Stimulated activated CD8-positive, alpha-beta memory T cell treated with anti-CD3 and anti-CD28 coated beads, Interleukin-7, amount 100 ng/mL, for 4 hours (primary cell): Measurements from ENCODE around the gene NRCAM.
"Not testable (repeated sequence)": the region's sequence is repeated elsewhere in the genome, so short reads cannot be mapped to it uniquely, and the experiment has no call there.

Experiments used
- DNase-seq, 2 donors: peaks; one replicate each; pipeline ENCODE4 v3.0.0-alpha.2; 2020; ENCODE audit warnings: low read depth in 2 of 2

The NRCAM gene

GRCh38 chr7:108455998-108456677 is at the start of gene NRCAM:
Gene NRCAM (minus strand): TSS chr7:108456436. CDS start chr7:108240064, 216,372 bp downstream.
- peak in 1 of 2 donors; percentile 33 for DNase-seq

- not testable (repeated sequence) for DNase-seq
These were observed 48.3 kb upstream of the NRCAM start for GRCh38 chr7:108504576-108504975.

- DNase-seq: no peak
These were observed 47.1 kb upstream of the NRCAM start for GRCh38 chr7:108503112-108504026.

- no peak for DNase-seq
These were observed 43.3 kb upstream of the NRCAM start for GRCh38 chr7:108499566-108499965.

DNA sequence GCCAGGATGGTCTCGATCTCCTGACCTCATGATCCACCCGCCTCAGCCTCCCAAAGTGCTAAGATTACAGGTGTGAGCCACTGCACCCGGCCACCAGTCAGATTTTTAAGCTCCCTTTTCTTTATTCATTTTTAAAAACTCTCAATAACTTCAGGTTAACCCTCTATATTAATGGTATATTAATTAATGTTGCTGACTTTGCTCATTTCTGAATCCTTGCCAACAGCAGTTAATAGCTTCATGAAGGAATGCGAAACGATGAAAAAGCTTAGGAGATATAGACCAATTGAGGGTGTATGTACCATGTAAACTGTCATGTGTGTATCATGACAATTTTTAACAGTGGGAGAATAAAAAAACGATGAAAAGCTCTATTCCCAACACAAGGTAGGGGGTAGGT is 42.2 kb upstream of the NRCAM start:
- no peak for DNase-seq

DNA sequence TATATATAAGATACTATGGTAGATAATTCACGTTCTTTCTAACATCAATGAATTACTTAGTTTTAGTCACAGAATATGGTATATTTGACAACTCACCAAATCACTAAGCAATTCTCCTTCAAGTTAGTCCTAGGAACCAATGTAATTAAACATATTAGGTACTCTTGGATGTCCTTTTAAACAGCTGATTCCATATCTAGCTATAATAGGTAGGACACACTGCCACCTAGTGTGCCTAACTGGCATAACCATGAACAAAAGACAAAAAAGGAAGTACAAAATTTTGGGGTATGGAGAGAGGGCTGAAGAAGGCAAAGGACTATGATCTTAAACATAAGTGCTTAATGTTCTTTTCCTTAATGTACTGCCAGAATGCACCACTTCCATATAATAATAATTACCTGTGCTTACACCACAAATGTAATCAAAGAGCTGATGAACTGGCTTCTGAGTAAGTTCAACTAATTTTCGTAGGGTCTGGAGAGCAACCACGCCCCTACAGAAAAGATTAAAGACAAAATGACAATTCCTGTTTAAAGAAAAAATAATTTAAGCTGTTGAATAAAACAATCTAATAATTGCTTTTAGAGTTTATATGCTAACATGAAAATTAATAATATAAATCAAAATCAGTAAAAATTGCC is 41.0 kb upstream of the NRCAM start:
- DNase-seq: peak; percentile 1 to 12

DNA sequence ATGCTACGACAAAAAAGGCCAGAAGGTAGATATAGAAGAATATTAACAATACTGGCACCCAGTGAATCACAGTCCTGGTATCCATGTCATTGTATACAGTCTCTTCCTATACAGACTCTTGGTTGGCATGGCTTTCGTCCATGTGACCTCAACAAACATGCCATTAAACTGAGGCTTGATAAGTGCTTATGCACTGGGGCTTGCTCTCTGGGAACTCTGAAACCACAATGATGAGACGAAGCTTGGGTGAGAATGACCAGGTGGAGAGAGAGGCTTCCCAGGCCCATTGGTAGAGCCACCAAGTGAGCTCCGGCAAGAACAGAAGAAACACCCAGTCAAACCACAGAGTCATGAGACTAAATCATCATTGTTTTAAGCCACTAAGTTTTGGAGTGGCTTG is 36.5 kb upstream of the NRCAM start:
- DNase-seq: no peak

GRCh38 chr7:108488768-108489538 is 32.7 kb upstream of the NRCAM start:
- DNase-seq: no peak

DNA sequence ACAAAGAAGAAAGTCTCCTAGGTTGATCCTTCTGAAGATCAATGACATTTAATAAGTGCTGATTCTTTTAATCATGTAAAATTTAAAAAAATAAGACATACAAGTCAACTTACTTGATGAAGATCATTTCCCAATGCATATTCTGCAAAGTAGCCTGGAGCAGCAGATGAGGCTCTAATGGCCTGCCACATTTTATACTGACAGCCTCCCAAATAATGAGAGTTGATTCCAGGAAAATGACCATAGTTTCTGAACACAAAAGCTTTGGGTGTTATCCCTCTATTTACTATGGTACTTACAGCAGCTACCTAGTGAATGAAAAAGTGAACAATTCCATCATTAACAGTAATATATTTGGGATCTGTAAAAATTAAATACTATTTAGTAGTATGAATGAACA is 31.4 kb upstream of the NRCAM start:
- no peak for DNase-seq

GRCh38 chr7:108486291-108486966 is 30.2 kb upstream of the NRCAM start:
- DNase-seq: no peak

DNA sequence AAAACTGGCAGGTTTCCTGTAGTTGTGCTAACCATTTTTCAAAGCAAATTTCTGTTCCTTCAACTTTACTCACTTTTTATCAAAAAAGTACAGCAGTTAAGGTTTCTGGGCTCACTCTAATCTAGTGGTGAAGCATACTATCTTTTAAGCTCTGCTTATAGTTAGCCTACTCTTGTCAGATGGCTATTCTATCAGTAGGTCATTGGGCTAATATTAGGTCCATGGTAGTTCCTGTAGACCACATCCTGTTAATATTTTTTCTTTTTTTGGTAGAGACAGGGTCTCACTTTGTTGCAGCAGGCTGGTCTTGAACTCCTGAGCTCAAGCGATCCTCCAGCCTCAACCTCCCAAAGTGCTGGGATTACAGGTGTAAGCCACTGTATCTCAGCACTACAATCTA is 27.9 kb upstream of the NRCAM start:
- no peak for DNase-seq

DNA sequence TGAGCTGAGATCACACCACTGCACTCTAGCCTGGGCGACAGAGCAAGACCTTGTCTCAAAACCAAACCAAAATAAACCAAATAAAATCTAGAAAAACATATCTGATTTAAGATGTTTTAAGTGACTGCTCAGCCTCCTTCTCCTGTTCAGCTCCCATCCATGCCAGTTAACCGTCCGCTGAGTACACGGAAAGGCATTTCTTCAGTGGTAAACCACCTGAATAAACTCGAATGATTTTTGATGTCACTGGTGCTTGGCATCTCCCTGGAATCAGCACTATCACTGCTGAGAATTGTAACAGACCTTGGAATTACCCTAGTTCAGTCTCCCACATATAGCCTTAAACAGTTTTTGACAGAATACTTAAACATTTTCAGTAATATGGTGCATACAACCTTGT is 24.1 kb upstream of the NRCAM start:
- DNase-seq: no peak

GRCh38 chr7:108479751-108480150 is 23.5 kb upstream of the NRCAM start:
- no peak for DNase-seq

DNA sequence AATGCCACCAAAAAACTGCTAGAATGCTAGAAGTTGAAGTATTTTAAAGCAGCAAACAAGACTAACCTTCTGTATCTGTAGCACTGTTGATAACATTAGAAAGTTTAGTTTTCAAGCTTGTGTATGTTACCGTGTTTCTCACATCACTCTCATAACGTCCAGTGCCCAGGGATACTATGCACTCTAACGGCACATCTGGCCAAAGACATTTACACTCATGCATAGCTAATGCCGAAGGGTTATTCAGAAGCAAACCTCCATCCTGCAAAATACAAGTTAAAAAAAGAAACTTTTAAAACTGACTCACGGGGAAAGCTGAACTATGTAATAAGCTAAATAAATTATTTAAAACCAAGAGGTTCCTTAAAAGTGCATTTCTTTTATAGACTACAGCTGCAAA is 22.9 kb upstream of the NRCAM start:
- DNase-seq: no peak

DNA sequence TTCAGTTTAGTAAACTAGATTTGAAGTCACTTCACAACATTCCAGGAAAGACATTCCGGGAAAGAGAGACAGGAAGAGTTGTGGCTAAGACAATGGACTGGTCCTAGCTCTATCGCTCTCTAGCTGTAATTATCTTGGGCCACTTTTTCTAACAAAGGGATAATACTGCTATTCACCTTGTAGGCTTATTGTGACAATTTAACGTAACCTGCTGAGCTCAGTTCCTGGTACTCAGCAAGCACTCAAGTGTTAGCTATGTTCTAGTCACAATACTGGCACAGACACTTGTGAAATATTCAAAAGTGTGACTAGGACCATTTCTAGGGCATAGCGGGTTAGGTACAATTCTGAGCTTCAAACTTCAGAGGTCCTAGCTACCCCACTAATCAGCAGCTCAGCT is 12.0 kb upstream of the NRCAM start:
- DNase-seq: no peak

- no peak for DNase-seq
These were observed 11.2 kb upstream of the NRCAM start for GRCh38 chr7:108467391-108467790.

- not testable (repeated sequence) for DNase-seq
These were observed 10.1 kb upstream of the NRCAM start for GRCh38 chr7:108466322-108466721.

DNA sequence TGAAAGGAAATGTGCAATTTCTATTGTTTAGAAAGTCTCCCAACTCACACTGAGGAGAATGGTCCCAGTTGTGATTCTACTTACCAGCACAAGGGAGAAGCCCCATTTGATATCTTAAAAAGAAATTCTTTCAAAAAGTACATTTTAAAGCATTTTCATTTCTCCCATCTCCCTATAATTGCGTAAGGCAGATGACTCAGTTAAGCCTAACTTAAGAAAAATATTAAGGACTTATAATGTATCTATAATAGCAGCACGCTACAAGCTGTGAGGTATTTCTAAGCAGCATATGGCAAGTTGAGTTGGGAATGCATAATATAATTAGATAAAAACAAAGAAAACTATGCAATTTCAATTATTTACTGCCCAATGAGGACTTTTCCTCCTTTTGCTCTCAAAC is 8.5 kb upstream of the NRCAM start:
- no peak for DNase-seq

- no peak for DNase-seq
These were observed 7.4 kb upstream of the NRCAM start for GRCh38 chr7:108463613-108464012.

- no peak for DNase-seq
These were observed 5.6 kb upstream of the NRCAM start for GRCh38 chr7:108461840-108462239.

- no peak for DNase-seq
These were observed 4.7 kb upstream of the NRCAM start for GRCh38 chr7:108460964-108461363.
